ENCODE data around the gene RNF123.

RNF123 gene

DNA sequence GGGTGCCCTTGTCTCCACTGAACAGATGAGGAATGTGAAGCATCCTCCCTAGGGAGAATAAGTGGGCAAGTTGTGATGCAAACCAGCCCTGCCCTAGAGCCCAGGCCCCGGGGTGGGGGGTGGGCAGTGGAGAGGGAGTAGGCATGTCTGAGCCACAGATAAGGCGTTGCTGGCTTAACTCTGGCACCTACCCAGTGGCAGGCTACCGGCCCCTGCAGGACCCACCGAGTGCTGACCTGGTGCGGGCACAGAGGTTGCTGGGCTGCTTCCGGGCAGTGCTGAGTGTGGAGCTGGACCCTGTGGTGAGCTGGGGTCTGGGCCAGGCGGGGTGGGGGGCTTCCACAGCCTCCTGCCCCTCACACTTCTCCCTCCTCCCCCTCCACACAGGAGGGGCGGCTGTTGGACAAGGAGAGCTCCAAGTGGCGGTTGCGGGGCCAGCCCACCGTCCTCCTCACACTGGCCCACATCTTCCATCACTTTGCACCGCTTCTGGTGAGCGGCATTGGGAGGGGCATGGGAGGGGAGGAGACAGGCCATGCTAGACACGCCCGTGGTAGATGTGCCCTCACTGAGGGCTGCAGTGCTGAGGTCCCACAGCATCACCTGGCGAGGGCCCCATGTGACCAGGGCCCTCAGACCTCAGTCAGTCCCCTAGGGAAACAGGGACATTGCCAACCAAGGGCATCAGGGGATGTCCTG is 10.1 kb downstream of the RNF123 start:
- no peak overlapping the region for H3K4me3 ChIP-seq (ENCODE audit: low read depth, low read length)
- DNase-seq (ENCODE audit: low read depth), result no peak

DNA sequence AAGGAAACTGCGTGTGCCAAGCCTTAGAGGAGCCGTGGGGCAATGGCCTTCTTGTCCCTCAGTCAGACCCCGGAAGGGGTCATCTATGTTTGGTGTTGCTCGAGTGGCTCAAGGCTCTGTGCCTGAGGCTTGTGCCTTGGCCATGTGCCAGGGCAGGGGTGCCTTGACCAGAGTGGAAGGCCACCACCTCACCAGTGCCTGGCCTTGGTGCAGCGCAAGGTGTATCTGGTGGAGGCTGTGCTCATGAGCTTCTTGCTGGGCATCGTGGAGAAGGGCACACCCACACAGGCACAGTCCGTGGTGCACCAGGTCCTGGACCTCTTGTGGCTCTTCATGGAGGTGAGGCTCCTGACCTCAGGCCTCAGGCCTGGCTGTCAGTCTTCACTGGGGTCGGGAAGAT is 10.7 kb downstream of the RNF123 start:
- no peak for DNase-seq (ENCODE audit: low read depth)
- no peak overlapping the region for H3K4me3 ChIP-seq (ENCODE audit: low read depth, low read length)

DNA sequence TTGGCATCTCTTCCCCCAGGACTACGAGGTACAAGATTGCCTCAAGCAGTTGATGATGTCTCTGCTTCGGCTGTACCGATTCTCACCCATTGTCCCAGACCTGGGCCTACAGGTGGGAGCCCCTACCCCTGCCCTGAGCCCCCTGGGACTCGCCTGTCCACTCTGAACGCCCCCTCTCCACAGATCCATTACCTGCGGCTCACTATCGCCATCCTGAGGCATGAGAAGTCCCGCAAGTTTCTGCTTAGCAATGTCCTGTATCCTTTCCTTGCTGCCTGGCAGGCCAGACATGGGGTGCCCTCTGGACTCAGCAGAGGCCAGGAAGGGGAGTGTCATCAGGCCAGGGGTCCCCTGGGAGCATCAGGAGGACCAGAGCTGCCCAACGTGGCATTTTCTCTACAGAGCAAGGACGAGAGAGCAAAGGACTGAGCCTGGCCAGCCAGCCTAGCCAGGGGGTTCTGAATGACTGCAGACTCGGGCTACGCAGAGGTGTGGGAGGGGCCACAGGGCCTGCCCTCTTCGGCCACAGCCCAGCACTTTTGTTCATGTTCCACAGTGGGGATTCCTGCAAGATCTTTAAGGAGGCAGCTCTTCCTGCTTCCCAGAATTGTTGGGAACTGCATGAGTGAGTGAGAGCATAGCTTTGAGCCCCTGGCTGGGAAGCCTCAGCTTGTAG is 11.2 kb downstream of the RNF123 start:
- no peak for DNase-seq (ENCODE audit: low read depth)
- no peak overlapping the region for H3K4me3 ChIP-seq (ENCODE audit: low read depth, low read length)

DNA sequence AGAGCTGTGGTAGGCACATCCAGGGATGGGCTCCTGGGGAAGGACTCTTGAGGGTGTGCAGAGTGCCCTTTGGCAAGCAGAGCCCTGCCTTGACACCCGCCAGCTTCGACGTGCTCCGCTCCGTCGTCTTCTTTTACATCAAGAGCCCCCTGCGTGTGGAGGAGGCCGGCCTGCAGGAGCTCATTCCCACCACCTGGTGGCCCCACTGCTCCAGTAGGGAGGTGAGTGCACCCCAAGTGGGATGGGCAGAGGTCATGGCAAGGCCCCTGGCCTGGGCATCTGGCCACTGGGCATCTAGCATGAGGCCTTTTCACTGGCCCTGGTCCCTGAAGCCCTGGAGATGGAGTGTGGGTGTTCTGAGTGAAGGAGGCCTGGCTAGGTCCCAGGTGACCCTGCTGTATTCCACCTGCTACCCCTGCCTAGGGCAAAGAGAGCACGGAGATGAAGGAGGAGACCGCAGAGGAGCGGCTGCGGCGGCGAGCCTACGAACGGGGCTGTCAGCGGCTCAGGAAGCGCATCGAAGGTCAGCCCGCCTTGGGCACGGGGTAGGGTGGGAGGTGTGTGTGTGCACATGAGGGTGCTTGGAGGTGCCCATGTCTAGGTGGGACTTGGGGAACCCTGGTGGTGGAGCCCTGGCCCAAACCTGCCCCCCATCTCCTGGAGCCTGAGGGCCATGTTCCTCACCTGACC is 12.2 kb downstream of the RNF123 start:
- H3K4me3 ChIP-seq (ENCODE audit: low read depth, low read length), result no peak overlapping the region
- no peak for DNase-seq (ENCODE audit: low read depth)

DNA sequence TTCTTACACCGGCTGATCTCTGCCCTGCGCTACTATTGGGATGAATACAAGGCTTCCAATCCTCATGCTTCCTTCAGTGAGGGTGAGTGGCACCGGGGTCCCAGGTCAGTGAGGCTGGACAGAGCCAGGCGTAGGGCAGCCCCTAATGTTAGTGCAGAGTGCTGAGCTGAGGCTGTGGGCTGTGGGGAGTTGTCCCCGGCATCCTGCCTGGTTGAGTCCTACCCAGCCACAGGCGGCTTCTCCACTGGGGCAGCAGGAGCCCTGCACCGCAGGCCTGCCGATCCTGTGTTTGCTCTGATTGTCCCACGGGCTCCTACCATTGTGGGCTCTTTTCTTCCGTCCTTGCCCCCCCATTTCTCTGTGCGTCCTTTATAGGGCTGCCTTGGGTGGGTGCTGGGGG is 13.3 kb downstream of the RNF123 start:
- DNase-seq (ENCODE audit: low read depth), result no peak
- H3K4me3 ChIP-seq (ENCODE audit: low read depth, low read length), result no peak overlapping the region

DNA sequence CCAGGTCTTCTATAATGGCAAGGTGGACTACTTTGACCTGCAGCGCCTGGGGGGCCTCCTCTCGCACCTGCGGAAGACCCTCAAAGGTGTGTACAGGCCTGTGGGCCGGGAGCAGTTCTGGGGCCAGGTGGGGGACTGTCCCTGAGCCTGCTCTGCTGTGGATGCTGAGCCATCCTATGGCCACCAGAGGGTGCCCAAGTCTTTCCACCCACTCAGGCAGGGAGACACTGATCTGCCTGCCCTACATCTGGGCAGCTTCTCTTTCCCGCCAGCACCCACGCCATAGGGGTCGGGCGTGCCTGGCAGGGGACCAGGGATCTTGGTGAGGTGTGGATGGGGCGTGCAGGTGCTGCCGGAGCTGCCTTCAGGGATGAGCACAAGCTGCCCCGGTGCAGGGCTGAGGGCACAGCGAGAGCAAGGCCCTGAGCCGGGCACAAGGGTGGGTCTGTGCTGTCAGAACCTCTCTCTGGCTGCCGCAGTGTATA is 14.1 kb downstream of the RNF123 start:
- no peak for DNase-seq (ENCODE audit: low read depth)
- H3K4me3 ChIP-seq (ENCODE audit: low read depth, low read length), result no peak overlapping the region

DNA sequence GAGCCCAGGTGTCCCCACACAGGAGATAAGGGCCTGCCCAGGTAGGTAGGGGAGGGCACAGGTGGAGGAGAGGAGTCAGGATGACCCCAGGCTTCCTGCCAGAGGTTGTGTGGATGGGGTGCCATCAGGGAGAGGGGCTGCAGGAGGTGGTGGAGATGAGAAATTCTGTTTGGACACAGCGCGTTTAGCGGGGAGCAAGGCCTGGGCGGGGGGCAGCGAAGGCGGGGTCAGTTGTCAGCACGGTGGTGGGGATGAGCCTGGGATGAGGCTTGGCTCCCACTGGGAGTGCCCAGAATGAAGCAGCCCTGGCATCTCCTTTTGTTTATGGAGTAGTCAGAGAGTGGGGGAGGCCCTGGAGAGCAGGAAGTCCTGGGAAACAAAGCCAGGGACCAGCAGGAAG is 14.6 kb downstream of the RNF123 start:
- no peak overlapping the region for H3K4me3 ChIP-seq (ENCODE audit: low read depth, low read length)
- DNase-seq (ENCODE audit: low read depth), result no peak

DNA sequence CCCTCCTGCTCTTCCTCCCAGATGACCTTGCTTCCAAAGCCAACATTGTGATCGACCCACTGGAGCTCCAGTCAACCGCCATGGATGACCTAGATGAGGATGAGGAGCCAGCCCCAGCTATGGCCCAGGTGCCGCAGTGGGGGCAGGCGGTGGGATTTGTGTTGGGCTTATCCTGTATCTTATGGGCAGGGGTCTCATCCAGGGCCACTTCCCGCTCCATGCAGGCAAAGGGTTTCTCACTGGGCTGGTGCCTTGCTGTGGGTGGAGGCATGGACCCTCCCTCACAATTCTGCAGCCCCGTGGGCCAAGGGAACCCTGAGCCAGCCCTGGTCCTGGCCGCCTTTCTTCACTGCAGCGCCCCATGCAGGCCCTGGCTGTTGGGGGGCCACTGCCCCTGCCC is 15.3 kb downstream of the RNF123 start:
- H3K4me3 ChIP-seq (ENCODE audit: low read depth, low read length), result no peak overlapping the region
- no peak for DNase-seq (ENCODE audit: low read depth)

DNA sequence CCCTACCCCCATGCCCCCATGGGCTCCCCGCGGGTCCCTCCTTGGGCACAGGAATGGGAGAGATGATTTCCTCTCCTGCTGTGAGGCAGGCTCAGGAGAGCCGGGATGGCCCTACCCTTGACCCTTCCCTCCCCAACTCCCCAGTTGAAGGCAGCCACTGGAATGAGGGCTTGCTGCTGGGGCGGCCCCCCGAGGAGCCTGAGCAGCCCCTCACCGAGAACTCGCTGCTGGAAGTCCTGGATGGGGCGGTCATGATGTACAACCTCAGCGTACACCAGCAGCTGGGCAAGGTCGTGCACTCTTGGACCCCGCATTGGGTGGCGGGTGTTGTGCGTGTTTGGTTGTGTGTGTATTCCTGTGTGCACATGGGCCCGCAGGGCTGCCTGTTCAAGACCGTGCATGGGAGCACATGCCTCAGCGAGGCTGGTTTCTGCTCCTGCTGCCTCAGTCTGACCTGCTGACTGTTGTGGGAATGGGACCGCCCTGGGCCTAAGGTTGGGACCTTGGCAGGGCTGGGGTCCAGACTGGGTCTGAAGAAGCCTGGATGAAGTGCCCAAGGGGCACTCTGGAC is 16.1 kb downstream of the RNF123 start:
- H3K4me3 ChIP-seq (ENCODE audit: low read depth, low read length), result no peak overlapping the region
- no peak for DNase-seq (ENCODE audit: low read depth)

DNA sequence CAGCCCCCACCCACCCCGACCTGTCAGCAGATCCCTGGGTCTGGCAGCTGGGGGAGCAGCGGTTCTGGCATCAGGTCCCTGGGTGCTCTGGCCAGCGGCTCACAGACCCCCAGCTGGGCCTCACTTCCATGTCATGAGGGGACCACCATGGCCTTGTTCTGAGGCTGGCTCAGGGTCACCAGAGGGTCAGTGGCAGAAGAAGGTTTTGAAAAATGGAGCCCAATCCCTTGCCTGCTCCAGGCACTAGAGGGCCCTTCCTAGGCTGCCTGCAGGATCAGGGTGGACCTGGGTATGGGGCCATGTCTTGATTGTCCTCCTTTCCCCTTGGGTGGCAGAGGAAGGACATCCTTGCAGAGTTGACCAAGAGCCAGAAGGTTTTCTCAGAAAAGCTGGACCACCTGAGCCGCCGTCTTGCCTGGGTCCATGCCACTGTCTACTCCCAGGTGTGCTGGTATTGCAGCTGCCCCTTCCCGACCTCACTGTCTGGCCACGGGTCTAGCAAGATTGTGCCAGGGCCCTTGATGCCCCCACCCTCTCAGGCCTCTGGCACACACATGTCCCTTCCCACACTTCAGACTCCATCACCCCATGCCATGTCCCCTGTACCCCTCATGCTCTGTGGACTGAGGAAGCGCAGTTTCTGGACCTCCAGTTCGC is 17.2 kb downstream of the RNF123 start:
- no peak overlapping the region for H3K4me3 ChIP-seq (ENCODE audit: low read depth, low read length)
- no peak for DNase-seq (ENCODE audit: low read depth)

DNA sequence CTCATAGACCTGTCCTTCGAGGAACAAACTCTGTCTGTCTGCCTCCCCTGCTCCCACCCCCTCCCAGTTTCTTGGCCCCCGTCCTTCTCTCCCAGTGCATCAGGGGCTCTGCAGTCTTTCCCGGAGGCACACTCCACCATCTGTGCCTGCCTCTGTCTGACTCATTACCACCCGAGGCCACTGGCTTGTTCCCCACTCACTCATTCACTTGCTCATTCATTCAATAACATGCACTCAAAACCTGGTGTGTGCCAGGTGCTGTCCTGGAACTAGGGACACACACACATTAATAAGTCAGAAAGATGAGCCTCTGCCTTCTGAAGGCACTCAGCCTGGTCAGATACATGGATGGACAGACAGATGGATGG is 17.7 kb downstream of the RNF123 start:
- no peak overlapping the region for H3K4me3 ChIP-seq (ENCODE audit: low read depth, low read length)
- no peak for DNase-seq (ENCODE audit: low read depth)

DNA sequence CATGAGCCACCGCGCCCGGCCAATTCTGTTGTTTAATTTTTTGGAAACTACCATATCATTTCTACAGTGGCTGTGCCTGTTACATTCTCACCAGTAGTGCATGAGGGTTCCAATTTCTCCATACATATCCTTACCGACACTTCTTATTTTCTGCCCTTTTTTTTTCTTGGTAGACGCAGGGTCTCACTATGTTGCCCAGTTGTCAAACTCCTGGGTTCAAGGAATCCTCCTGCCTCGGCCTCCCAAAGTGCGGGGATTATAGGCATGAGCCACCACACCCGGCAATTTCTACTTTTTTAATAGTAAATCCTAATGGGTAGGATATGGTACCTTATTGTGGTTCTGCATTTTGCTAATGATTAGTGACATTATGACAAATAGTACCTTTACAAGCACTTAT is 20.5 kb downstream of the RNF123 start:
- DNase-seq (ENCODE audit: low read depth), result no peak

DNA sequence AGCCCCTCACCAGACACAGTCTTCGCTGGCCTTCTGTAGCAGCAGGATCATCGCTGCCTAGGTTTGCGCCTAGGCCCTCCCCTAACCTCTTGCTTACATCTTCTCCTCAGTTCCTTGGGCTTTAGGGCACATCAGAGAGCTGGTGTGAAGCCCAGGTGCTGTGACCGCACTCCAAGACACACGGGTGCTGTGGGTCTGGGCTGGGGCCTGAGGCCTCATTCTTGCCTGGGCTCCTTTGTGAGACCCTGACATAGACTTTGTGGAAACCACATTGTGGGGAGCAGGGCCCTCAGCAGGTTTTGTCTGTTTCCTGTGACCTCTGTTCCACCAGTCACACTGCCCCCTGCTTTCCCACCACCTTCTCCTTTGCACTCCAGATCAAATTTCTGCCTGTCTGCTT is 22.1 kb downstream of the RNF123 start:
- DNase-seq (ENCODE audit: low read depth), result no peak
- no peak overlapping the region for H3K4me3 ChIP-seq (ENCODE audit: low read depth, low read length)

More for the DNA sequence above, 20.5 kb downstream of the RNF123 start:
- H3K4me3 ChIP-seq (ENCODE audit: low read depth, low read length), result no peak overlapping the region

DNA sequence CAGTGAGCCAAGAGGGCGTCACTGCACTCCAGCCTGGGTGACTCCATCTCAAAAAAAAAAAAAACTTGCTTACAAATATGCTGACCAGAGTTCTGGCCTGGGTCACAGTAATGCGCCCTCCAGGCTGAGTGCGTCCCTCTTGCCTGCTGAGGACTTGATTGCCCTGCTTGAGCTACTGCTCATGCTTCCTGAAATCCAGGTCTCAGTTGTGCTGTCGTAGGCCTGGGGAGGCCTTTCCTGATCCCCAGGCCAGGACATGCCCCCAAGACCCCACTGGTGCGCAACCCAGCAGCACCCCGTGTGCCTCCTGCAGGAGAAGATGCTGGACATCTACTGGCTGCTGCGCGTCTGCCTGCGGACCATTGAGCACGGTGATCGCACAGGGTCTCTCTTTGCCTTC is 22.8 kb downstream of the RNF123 start:
- H3K4me3 ChIP-seq (ENCODE audit: low read depth, low read length), result no peak overlapping the region
- DNase-seq (ENCODE audit: low read depth), result no peak

DNA sequence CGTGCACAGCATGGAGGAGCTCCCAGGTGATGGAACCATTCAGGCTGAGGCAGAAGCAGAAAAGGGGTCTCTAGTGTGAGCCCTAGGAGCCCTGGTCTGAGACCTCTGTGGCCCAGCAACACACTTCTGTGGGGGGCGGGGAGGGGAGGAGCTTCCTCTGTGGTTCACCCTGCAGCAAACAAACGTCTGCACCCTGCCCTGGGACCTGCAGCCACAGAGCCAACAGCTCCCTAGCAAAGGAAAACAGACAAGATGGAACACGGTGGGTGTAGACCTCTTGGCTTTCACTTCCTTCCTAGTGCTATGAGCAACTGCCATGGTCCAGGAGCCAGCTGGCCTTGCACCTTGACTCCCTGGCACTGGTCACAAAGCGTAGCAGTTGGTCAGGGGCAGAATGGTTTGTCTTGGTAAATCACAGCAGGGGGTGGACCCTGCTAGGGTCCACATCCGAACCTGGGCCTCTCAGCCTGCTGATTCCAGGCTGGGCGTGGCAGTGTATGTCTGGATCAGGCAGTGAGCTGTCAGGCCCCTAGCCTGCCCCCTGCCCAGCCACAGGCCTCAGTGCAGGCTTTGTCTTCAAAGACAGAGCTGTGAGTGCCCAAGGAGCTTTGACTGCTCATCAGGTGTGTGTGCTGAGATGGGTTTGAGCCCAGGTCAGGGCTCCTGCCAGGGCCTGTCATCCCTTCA is 23.4 kb downstream of the RNF123 start:
- no peak overlapping the region for H3K4me3 ChIP-seq (ENCODE audit: low read depth, low read length)
- DNase-seq (ENCODE audit: low read depth), result no peak

DNA sequence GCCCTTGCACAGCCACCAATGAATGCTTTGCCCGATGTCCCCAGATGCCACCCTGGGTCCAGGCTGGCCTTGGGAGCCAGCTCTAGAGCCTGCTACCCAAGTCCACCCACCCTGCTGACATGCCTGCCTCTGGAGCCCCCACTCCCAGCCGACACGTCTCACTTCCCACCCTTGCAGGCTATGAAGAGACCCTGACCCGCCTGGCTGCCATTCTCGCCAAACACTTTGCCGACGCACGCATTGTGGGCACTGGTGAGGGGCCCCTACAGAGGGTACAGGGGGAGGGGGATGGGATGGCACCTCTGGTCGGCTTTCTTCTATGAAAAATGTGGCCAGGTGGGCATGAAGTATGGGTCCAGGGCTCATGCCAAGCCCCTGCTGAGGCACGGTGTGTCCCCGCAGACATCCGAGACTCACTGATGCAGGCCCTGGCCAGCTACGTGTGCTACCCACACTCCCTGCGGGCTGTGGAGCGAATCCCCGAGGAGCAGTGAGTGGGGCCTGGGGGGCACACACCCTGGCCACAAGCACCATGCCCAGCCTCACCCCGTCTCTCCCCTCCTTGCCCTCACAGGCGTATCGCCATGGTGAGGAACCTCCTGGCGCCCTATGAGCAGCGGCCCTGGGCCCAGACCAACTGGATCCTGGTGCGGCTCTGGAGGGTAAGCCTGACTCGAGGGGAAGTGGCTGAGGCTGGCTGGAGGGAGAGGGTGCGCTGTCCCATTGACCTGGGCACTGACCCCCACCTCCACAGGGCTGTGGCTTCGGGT is 24.2 kb downstream of the RNF123 start:
- H3K4me3 ChIP-seq (ENCODE audit: low read depth, low read length), result no peak overlapping the region
- DNase-seq (ENCODE audit: low read depth), result no peak

DNA sequence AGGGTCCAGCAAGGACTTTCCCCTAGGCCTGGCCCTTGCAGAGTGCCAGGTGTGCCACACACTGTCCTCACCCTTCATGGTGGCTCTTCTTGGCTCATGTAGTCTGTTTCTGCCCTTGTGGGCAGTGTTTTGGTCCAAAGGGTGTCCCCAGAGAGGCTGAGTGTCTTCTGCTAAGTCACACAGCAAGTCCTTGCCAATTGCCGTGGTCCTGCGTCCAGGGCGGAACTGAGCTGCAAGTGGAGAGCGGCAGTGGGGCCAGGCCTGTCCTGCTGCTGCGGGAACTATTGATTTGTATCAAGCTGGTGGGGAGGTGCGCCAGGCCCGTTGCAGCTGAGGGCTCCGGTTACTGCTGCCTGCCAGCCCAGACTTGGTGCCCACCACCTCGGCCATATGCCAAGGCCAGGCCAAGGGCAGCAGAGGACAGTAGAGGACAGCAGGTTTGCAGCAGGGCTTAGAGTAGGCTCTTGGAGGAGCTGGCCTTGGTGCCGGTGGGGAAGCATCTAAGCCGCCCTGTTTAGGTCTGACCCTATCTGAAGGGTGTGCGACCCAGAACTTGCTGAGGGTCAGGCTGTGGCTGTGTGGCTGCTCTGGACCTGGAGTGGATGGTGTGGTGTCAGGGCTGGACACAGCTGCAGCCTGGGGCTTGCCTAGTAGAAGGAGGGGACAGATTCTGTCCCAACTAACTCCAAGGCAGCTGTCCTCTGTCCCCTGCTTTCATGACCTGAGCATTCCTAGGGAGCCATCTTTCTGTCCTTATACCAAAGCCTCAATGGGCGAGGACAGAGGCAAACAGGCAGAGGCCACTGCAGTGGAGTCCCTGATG is 25.6 kb downstream of the RNF123 start:
- no peak overlapping the region for H3K4me3 ChIP-seq (ENCODE audit: low read depth, low read length)
- no peak for DNase-seq (ENCODE audit: low read depth)

DNA sequence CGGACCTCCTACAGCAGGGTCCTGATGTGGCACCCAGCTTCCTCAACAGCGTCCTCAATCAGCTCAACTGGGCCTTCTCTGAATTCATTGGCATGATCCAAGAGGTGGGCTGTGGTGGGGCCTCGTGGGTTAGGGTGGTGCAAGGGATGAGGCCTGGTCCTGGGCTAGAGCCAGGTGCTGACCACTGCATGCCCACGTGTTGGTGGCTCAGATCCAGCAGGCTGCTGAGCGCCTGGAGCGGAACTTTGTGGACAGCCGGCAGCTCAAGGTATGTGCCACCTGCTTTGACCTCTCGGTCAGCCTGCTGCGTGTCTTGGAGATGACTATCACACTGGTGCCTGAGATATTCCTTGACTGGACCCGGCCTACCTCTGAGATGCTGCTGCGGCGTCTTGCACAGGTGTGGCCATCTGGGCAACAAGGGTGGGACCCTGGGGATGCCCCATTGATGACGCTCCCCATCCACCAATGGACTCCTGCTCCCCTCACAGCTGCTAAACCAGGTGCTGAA is 26.3 kb downstream of the RNF123 start:
- no peak overlapping the region for H3K4me3 ChIP-seq (ENCODE audit: low read depth, low read length)
- DNase-seq (ENCODE audit: low read depth), result no peak

Data from skeletal muscle cell (primary cell).